Head of caudate nucleus (tissue), 42 donors: Measurements from ENCODE around the gene CRTC1.

Experiments used
- DNase-seq, 42 donors: peaks; one replicate each; pipeline versions ENCODE4 v3.0.0 to v3.0.0-alpha.2; 2020 to 2021; ENCODE audit warnings: mixed read lengths in 7 of 42
- intact Hi-C: fragments of 100-400 bp; cut with DNase I; formaldehyde crosslinking; loops from one replicate; pipeline ENCODE4 v1.15.0; 2022

The CRTC1 gene

GRCh38 chr19:18650021-18650390 is 33.5 kb upstream of the CRTC1 start:
- intact Hi-C loops = no loop called here
- no peak for DNase-seq

DNA sequence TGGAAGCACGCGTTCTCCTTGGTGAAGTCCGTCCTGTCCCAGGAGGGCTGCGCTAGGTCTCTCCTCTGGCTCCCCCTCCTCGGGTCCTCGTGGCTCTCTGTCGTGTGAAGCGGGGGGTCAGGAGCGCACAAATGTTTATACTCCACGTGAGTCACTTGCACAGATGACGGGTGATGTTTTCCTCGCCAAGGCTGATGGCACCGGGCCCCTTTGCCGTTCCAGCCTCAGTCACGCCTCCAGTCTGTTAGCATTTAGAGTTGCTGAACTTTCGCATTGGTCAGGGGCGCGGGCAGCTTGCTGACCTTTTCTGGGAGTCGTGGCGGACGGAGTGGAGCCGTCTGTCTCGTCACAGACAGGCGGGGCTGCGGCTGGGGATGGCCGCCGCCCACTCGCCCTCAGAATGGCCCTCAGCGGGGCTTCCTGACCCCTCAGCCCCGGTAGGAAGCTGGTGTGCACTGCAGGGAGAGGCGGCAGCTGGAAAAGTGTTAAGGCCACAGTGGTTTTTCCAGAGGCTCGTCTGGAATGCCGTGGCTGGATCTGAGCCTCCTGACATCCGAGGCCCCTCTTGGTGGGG is 32.9 kb upstream of the CRTC1 start:
- no peak for DNase-seq
- intact Hi-C loops = no loop called here

GRCh38 chr19:18651300-18651699 is 32.2 kb upstream of the CRTC1 start:
- no peak for DNase-seq
- intact Hi-C loops = no loop called here

- intact Hi-C loops = no loop called here
- no peak for DNase-seq
Measured at GRCh38 chr19:18651733-18652132, 31.7 kb upstream of the CRTC1 start.

DNA sequence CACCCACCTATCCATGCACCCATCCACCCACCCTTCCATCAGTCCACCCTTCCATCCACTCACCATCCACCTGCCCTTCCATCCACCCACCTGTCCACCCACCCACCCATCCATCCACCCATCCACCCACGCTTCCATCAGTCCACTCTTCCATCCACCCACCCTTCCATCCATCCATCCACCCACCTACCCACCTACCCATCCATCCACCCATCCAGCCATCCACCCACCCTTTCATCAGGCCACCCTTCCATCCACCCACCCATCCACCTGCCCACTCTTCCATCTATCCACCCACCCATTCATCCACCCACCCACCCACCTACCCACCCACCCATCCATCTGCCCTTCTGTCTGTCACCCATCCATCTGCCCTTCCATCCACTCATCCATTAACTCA is 29.6 kb upstream of the CRTC1 start:
- intact Hi-C loops = no loop called here

GRCh38 chr19:18654469-18654868 is 29.0 kb upstream of the CRTC1 start:
- no peak for DNase-seq
- intact Hi-C loops = no loop called here

More for the DNA sequence above, 29.6 kb upstream of the CRTC1 start:
- DNase-seq = no peak

- intact Hi-C loops = no loop called here
- no peak for DNase-seq
Measured at GRCh38 chr19:18655173-18655844, 28.2 kb upstream of the CRTC1 start.

DNA sequence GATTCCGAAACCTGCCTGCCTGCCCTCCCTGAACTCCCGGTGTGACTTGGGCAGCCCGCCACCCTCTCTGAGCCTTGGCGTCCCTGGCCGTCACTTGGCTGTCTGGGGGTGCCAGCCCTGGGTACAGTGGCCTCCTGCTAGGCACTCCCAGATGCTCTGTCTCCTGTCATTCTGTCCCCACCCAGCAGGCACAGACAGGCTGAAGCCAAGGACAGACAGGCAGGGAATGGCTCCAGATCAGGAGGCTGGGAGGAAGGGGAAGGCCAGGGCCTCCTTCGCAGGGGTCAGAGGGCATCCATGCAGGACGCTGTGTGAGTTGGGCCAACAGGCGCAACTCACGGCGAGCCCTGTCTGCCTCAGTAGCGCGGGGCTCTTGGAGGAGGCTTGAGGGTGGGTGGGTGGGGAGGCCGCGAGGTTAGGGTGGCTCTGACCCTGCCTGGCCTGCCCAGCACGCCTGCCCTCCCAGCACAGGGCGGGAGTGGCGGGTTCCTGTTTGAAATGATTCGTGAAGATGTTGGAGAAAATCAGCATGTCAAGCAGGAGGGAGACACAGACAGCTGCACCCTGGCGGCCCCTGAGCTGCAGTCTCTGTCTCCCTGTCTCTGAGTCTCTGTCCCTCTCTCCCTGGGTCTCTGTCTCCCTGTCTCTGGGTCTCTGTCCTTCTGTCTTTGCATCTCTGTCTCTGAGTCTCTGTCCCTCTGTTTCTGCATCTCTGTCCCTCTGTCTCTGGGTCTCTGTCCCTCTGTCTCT is 27.0 kb upstream of the CRTC1 start:
- no peak for DNase-seq
- intact Hi-C loops = no loop called here

DNA sequence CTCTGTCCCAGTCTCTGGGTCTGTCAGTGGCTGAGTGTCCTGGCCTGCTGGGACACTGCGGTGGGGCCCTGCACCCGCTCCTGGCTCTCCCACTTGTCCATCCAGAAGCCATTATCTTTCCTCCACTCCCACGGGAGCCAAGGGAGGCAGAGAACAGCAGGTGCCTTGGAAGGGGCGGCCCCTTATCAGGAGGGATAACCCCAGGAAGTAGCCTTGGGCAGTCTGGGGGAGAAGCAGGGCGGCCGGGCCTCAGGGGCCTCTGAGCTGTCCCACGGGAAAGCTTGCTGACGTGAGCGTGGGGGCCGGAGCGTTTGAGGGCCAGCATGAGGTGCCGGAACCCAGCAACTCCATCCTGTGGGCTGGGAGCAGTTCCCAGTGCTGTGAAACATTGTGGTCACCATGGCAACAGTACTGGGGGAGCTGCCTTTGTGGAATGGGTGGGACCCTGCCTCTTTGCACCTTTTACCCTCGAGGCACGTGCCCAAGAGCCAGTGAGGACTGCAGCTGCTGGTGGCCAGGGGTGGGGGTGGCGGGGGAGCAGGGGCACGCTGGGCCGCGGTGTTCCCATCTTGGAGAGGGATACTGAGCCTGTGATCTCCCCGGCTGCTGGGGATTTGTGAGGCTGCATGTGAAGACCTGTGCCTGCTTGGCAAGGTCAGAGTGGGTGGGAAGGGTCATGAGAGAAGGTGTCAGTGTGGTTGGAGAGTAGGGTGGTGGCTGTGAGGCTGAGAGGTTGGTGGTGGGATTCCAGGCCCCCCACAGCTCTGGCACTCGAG is 25.7 kb upstream of the CRTC1 start:
- DNase-seq = peak in 16 of 42 donors; percentile 39 to 74 (median 49)
- intact Hi-C loops = no loop called here

- intact Hi-C loops = no loop called here
- DNase-seq = no peak
Measured at GRCh38 chr19:18658366-18658855, 25.1 kb upstream of the CRTC1 start.

DNA sequence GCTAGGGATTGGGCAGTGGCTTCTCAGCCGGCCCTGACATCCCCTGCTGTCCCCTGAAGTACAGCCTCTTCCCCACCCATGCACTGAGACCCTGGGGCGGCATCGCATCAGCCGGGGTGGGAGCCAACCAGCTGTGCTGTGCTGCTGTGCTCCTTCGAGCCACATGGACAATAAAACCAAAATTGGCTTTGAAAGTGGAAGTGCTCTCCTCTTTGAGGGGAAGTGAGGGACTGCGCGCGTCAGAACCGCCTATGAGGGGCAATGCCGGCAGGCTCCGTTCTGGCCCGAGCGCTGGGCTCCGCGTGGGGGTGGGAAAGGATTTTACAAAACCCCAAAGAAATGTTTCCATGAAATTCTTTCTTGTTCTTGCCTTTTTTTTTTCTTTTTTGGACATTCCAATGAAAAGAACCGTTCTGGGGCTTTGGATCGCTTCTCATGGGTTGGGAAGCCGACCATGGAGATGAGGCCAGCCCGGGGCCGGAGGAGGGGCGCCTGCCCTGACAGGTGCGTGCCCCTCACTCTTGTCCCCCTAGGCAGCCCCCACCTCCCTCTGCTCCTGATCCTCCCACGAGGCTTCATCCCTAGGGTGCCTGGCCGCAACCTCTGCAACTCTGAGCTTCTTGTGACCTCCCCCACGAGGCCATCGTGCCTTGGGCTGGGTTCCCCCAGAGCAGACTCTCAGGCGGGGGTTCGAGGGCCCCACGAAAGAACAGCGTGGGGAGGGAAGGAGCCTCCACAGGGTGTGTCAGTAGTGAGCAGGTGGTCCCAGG is 24.0 kb upstream of the CRTC1 start:
- intact Hi-C loops = no loop called here
- DNase-seq = peak in 4 of 42 donors; percentile 25 to 57 (median 37)

DNA sequence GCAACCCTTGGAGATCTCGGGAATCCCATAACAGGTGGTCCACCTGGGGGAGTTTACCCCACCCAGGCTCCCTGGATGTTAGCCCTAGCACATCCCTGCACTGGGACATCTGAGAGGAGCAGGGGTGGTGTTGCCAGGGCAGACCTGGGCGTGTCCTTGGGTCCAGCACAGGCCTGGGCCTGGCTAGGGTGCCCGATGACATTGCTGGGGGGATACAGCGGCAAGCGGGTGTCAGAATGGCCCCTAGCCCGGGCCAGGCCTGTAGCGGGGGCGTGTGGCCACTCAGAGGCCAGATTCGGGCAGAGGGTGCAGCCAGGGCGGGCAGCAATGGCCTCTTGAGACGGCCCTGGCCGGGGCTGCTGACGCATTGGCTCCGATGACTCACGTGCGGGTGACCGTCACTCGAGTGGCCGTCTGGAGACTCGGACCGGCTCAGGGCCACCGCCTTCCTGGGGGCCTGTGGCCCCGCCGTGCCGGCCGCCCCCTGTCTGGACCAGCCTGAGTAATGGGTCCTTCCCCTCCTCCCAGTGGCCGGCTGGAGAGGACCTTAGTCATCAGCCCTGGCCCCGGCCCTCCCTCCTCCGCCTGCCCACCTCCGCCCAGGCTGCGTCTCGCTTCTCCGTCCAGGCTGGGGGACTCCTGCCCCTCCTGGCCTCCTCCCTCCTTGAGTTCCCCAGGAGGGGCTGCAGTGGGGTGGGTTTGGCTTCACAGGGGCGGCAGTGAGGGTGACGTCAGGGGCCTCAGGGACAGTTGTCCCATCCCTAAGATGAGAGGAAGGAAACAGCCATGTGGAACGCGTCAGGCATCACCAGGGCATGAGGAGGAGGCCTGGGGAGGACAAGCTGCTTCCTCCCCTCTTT is 23.2 kb upstream of the CRTC1 start:
- intact Hi-C loops = no loop called here
- DNase-seq = peak in 6 of 42 donors; percentile 16 to 67 (median 45)

DNA sequence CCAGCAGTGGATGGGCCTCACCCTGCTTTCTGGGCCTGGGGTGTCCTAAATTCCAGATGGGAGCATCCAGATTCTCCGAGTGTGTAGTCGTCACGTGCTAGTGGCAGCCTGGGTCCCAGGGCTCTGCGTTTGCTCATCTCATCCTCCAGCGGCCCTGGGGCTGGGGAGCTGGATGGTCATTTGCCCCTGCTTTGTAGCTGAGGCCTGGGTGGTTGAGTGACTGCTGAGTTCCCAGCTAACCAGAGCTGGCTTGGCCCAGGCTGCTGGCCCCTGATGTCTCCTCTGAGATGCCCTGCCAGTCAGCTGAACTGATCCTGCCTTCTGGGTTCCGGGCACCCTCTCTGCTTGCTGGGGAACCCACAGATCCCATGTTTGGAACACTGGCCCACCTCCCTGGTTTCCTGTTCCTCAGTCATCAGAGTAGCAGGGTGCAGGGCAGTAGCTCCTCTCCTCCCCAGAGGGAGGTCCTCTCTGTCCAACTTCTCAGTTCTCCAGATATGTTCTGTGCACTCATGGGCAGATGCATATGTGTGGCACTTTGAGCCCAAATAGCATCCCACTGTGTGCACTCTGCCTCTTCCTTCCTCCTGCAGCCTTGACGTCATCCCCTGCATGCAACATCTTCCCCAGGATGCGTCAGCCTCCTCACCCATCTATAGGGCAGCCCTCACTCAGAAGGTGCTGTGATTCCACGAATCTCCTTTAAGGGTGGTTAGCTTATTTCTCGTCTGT is 22.4 kb upstream of the CRTC1 start:
- DNase-seq = peak in 18 of 42 donors; percentile 27 to 86 (median 58)
- intact Hi-C loops = no loop called here

DNA sequence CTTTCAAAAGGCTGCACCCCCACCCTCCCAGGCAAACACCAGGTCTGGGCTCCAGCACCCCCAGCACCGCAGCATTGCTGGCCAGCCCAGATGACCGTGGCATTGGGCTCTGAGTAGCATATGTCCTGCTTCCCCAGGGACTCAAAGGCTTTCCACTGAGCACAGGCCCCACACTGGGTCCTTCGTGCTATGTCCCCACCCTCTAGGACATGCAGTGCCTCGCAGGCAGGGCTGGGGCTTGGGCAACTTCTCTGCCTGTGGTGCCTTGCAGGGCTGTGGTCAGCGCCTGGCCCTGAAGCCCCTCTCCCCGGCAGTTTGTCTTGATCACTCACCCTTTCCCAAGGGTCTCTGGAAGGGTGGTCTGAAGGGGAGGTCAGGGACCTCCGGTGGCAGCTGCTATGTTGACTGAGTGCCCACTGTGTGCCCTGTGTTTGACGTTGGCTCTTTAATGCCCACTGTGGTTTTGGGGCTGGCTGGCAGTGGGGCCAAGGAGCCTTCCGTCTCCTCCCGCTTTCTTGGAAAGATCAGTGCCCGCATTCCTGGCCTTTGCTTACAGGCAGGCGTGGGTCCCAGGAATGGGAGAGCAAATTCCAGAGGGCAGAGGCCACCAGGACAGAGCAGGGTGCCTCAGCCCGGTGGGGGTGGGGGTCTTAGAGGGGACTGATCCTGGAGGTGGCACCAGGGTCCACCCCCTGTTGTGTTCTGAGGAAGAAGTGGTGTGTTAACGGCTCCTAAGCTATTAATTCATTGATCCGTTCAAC is 20.3 kb upstream of the CRTC1 start:
- intact Hi-C loops = no loop called here
- DNase-seq = no peak

- intact Hi-C loops = no loop called here
- DNase-seq = no peak
Measured at GRCh38 chr19:18663940-18664530, 19.4 kb upstream of the CRTC1 start.

DNA sequence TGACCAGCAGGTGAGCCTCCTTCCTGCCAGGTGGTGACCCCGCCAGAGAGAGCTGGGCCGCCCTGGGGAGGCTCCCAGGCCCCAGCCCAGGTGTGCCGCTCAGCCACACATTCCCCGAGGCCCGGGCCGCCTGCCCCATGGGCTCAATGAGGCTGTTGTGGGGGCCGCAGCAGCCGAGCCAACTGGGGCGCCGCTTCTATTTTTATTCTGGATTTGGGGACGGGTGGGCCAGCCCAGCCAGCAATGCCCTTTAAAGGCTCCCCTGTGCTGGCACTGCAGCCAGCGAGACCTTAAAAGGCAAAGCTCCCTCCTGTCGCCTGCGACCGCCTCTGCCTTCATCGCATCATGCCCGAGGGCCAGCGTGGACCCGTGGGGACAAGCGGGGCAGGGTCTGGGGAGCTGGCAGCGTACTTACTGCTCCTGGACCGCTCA is 17.7 kb upstream of the CRTC1 start:
- intact Hi-C loops = no loop called here
- DNase-seq = no peak
